ENCODE data around the gene BRICD5.
"Not testable (repeated sequence)": the region's sequence is repeated elsewhere in the genome, so short reads cannot be mapped to it uniquely, and the experiment has no call there.

GRCh38 chr16:2203119-2203688 lies 7.5 kb downstream of the BRICD5 start:
- TF ChIP-seq CTCF (conservative IDR thresholded peaks at IDR 0.05 in 1 of 2, IDR thresholded peaks at IDR 0.05 in 1 of 2; ENCODE audit: low read depth in 1 of 2, low read length in 2 of 2); EZH2 (IDR thresholded peaks at IDR 0.05; ENCODE audit: low read length, missing control alignments): not testable (repeated sequence)

Data from fibroblast of lung (primary cell).